Neural progenitor cell (in vitro differentiated cells): Measurements from ENCODE around the gene ITGA6. TPM values are rescaled to one million over a fixed set of nuclear protein-coding genes. Genes with fewer than 3 reads are reported as not detected.
A peak's percentile ranks its signal among the peaks of the same experiment; 100 is the strongest.

Source experiments
- DNase-seq: peaks from one replicate; pipeline ENCODE4 v3.0.0-alpha.2; 2016; ENCODE audit warnings: low spot score
- H2AFZ ChIP-seq: fragments of 200-600 bp; sonication (generic); replicated peaks from 2 replicates; pipeline ENCODE4 v1.6.1; 2016; ENCODE audit warnings: antibody characterized with exemption
- H3F3A ChIP-seq: fragments of 200-600 bp; sonication (generic); 2 replicates; pipeline ENCODE4 v1.6.1; 2016; ENCODE audit warnings: antibody characterized with exemption, low read depth
- H3K27ac ChIP-seq: fragments of 200-600 bp; sonication (generic); 2 replicates; pipeline ENCODE4 v1.5.1; 2016; ENCODE audit warnings: mild to moderate bottlenecking
- H3K27me3 ChIP-seq: fragments of 200-600 bp; sonication (generic); 2 replicates; pipeline ENCODE4 v1.6.1; 2016; ENCODE audit warnings: mild to moderate bottlenecking, moderate library complexity
- H3K36me3 ChIP-seq: fragments of 200-600 bp; sonication (generic); 2 replicates; pipeline ENCODE4 v1.5.1; 2016
- H3K4me1 ChIP-seq: fragments of 200-600 bp; sonication (generic); 2 replicates; pipeline ENCODE4 v1.6.1; 2016; ENCODE audit warnings: mixed run types
- H3K4me2 ChIP-seq: fragments of 200-600 bp; sonication (generic); 2 replicates; pipeline ENCODE4 v1.6.1; 2016
- H3K4me3 ChIP-seq: fragments of 200-600 bp; sonication (generic); 2 replicates; pipeline ENCODE4 v1.5.1; 2016
- H3K79me2 ChIP-seq: fragments of 200-600 bp; sonication (generic); 2 replicates; pipeline ENCODE4 v1.6.1; 2016; ENCODE audit warnings: low read depth
- H3K9ac ChIP-seq: fragments of 200-600 bp; sonication (generic); 2 replicates; pipeline ENCODE4 v1.6.1; 2016
- H3K9me3 ChIP-seq: fragments of 200-600 bp; sonication (generic); 2 replicates; pipeline ENCODE4 v1.5.1; 2016; ENCODE audit warnings: low read depth
- H4K20me1 ChIP-seq: fragments of 200-600 bp; sonication (generic); 2 replicates; pipeline ENCODE4 v1.6.1; 2016; ENCODE audit warnings: low read depth
- H3K27ac Mint-ChIP-seq: 3 replicates; pipeline ENCODE4 v1.8.0; 2021; ENCODE audit warnings: mixed read lengths
- H3K27me3 Mint-ChIP-seq: 2 replicates; pipeline ENCODE4 v1.8.0; 2022; ENCODE audit warnings: low read depth, mild to moderate bottlenecking, inconsistent platforms, moderate library complexity, mixed read lengths; ENCODE audit not compliant: insufficient read depth
- H3K36me3 Mint-ChIP-seq: 3 replicates; pipeline ENCODE4 v1.8.0; 2021; ENCODE audit warnings: mixed read lengths
- H3K4me1 Mint-ChIP-seq: 3 replicates; pipeline ENCODE4 v1.8.0; 2021; ENCODE audit warnings: mixed read lengths
- H3K4me3 Mint-ChIP-seq: 3 replicates; pipeline ENCODE4 v1.8.0; 2021; ENCODE audit warnings: mild to moderate bottlenecking, moderate library complexity, mixed read lengths
- H3K9me3 Mint-ChIP-seq: 3 replicates; pipeline ENCODE4 v1.8.0; 2020; ENCODE audit warnings: mixed read lengths
- CTCF ChIP-seq: fragments of 200-600 bp; sonication (generic); IDR thresholded peaks from 2 replicates; pipeline ENCODE4 v1.5.1; 2017; ENCODE audit warnings: antibody characterized with exemption, mild to moderate bottlenecking
- EZH2 ChIP-seq: fragments of 200-600 bp; sonication (generic); IDR thresholded peaks from 2 replicates; pipeline ENCODE4 v1.6.1; 2017; ENCODE audit warnings: antibody characterized with exemption, mild to moderate bottlenecking, moderate library complexity
- EZH2phosphoT487 ChIP-seq: fragments of 200-600 bp; sonication (generic); IDR thresholded peaks from 2 replicates; pipeline ENCODE4 v1.6.1; 2017; ENCODE audit warnings: antibody characterized with exemption
- total RNA-seq: library from RNA; depleted of rRNA; stranded (reverse); fragments of >200 nt; gene quantifications from 2 replicates; pipeline ENCODE4 v1.2.3, GENCODE V29; 2015; ENCODE audit warnings: low replicate concordance

The ITGA6 gene
- total RNA-seq, 1 donor from 2014 or later = 161 TPM

GRCh38 chr2:172408143-172408766 is 19.1 kb upstream of the ITGA6 start:
- Histone ChIP-seq H3K4me1 (peaks cover 20% of the 10 kb centered on the region), H3K4me3 (no peak overlapping the region), H3K9me3 (no peaks in the 10 kb centered on the region), H3K36me3 (no peaks in the 10 kb centered on the region), H3F3A (peaks cover 14% of the 10 kb centered on the region), H4K20me1 (no peaks in the 10 kb centered on the region), H3K4me2 (no peak overlapping the region), H3K9ac (no peak overlapping the region), H3K27ac (peak overlapping the region; percentile 53), H2AFZ (no peak overlapping the region), H3K79me2 (no peaks in the 10 kb centered on the region), H3K27me3 (no peaks in the 10 kb centered on the region)
- Mint-ChIP-seq H3K4me1 (peaks cover 23% of the 10 kb centered on the region), H3K36me3 (no peaks in the 10 kb centered on the region), H3K4me3 (no peak overlapping the region), H3K9me3 (no peaks in the 10 kb centered on the region), H3K27me3 (peaks cover 10% of the 10 kb centered on the region), H3K27ac (no peak overlapping the region)
- DNase-seq = peak; percentile 18
- no peak for TF ChIP-seq CTCF
- TF ChIP-seq EZH2 = no peak
- no peak for TF ChIP-seq EZH2phosphoT487

- peaks cover 17% of the 10 kb centered on the region for H3K4me1 Mint-ChIP-seq
- Histone ChIP-seq H3K36me3 (no peaks in the 10 kb centered on the region), H3F3A (peaks cover 14% of the 10 kb centered on the region), H3K9me3 (no peaks in the 10 kb centered on the region), H3K9ac (no peak overlapping the region), H3K4me2 (no peak overlapping the region), H3K4me1 (peaks cover 22% of the 10 kb centered on the region), H4K20me1 (no peaks in the 10 kb centered on the region), H2AFZ (no peak overlapping the region), H3K4me3 (no peak overlapping the region), H3K27me3 (no peaks in the 10 kb centered on the region), H3K27ac (no peak overlapping the region), H3K79me2 (no peaks in the 10 kb centered on the region)
- H3K9me3 Mint-ChIP-seq = no peaks in the 10 kb centered on the region
- TF ChIP-seq CTCF (no peak), EZH2 (no peak), EZH2phosphoT487 (no peak)
- no peak overlapping the region for H3K4me3 Mint-ChIP-seq
- DNase-seq = no peak
- H3K36me3 Mint-ChIP-seq = no peaks in the 10 kb centered on the region
- H3K27me3 Mint-ChIP-seq = peaks cover 8% of the 10 kb centered on the region
- no peak overlapping the region for H3K27ac Mint-ChIP-seq
Observed at GRCh38 chr2:172409042-172409441, 18.3 kb upstream of the ITGA6 start.

GRCh38 chr2:172412984-172413492 is 14.3 kb upstream of the ITGA6 start:
- Mint-ChIP-seq H3K36me3 (peaks cover 1% of the 10 kb centered on the region), H3K4me1 (peaks cover 31% of the 10 kb centered on the region), H3K4me3 (no peak overlapping the region), H3K9me3 (peaks cover 12% of the 10 kb centered on the region), H3K27me3 (peaks cover 11% of the 10 kb centered on the region), H3K27ac (no peak overlapping the region)
- no peaks in the 10 kb centered on the region for H3K36me3 ChIP-seq
- H3K79me2 ChIP-seq = no peaks in the 10 kb centered on the region
- H4K20me1 ChIP-seq = peaks cover 4% of the 10 kb centered on the region
- H3K4me3 ChIP-seq = no peak overlapping the region
- H2AFZ ChIP-seq = no peak overlapping the region
- H3K4me2 ChIP-seq = no peak overlapping the region
- no peaks in the 10 kb centered on the region for H3K27me3 ChIP-seq
- H3K9me3 ChIP-seq = no peaks in the 10 kb centered on the region
- no peak for DNase-seq
- TF ChIP-seq EZH2phosphoT487 (no peak), EZH2 (no peak)
- H3K4me1 ChIP-seq = peaks cover 40% of the 10 kb centered on the region
- peaks cover 26% of the 10 kb centered on the region for H3F3A ChIP-seq
- H3K9ac ChIP-seq = no peak overlapping the region
- no peak overlapping the region for H3K27ac ChIP-seq

- Histone ChIP-seq H3K4me1 (peaks cover 40% of the 10 kb centered on the region), H4K20me1 (peaks cover 4% of the 10 kb centered on the region), H3K36me3 (no peaks in the 10 kb centered on the region), H3K27me3 (no peaks in the 10 kb centered on the region), H2AFZ (no peak overlapping the region), H3K4me2 (peak overlapping the region; percentile 78), H3K79me2 (no peaks in the 10 kb centered on the region), H3K4me3 (peak overlapping the region; percentile 17), H3F3A (peaks cover 17% of the 10 kb centered on the region), H3K9me3 (no peaks in the 10 kb centered on the region), H3K27ac (peak overlapping the region; percentile 55), H3K9ac (no peak overlapping the region)
- peak; percentile 18 for TF ChIP-seq EZH2phosphoT487
- TF ChIP-seq EZH2 = no peak
- no peak for DNase-seq
- H3K36me3 Mint-ChIP-seq = peaks cover 2% of the 10 kb centered on the region
- H3K4me1 Mint-ChIP-seq = peaks cover 37% of the 10 kb centered on the region
- H3K9me3 Mint-ChIP-seq = peaks cover 17% of the 10 kb centered on the region
- peak overlapping the region; percentile 37 for H3K27ac Mint-ChIP-seq
- H3K4me3 Mint-ChIP-seq = no peak overlapping the region
- H3K27me3 Mint-ChIP-seq = peaks cover 13% of the 10 kb centered on the region
Observed at GRCh38 chr2:172415157-172415864, 12.1 kb upstream of the ITGA6 start.
